NAMALWA (cell line): ENCODE measurements around the gene RIPK3.
"Not testable (repeated sequence)": the region's sequence is repeated elsewhere in the genome, so short reads cannot be mapped to it uniquely, and the experiment has no call there.

Experiments
- DNase-seq: peaks from one replicate; pipeline ENCODE4 v3.0.0-alpha.2; 2015; ENCODE audit warnings: low spot score

RIPK3 gene

DNA sequence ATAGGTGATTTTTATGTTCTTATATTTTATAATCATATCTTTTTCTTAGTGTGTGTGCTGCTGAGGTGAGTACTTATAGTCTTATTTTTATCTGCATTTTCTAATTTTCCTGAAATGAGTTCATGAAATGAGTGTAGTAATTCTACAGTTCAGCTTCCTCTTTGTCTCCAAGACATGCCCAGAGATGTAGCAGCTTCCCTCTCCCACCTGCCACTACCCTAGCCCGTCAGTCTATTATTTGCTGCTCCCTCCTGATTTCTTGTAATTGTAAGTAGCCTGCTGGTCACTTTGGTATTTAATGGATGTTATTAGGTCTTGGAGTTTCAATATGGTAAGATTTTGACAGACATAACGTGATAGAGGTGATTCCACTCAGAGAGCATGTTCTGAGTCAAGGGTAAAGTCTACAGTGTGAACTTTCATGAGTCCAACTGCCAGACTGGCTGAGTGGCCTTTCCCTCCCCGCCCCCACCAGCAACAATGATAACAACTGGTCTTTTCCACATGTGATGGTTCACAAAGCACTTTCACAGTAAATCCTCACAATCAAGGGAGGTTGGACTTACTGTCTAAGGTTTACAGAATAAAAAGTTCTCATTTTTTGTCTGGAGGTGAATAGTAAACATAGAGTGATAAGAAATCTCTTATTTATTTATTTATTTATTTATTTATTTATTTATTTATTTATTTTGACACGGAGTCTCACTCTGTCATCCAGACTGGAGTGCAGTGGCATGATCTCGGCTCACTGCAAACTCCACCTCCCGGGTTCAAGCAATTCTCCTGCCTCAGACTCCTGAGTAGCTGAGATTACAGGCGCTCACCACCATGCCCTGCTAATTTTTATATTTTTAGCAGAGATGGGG, 4.2 kb upstream of the RIPK3 start:
- no peak for DNase-seq

- no peak for DNase-seq
Measured at GRCh38 chr14:24342889-24343288, 3.1 kb upstream of the RIPK3 start.

- no peak for DNase-seq
Measured at GRCh38 chr14:24340606-24341005, 815 bp upstream of the RIPK3 start.

DNA sequence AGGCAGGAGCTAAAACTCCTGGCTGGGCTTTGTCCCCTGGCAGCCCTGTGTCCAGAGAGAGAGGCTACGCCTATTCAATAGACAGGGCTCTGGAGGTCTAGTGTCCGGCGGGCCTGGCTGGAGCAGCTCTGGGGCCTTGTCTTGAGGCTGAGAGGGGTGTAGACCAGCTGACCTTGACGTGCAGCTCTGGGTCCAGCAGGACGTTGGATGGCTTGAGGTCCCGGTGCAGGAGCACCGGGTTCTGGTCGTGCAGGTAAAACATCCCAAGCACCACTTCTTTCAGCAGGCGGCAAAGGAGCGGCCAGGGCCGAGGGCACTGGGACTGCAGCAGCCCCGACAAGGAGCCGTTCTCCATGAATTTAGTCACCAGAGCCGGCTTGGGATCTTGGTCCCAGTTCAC, 948 bp downstream of the RIPK3 start:
- DNase-seq: no peak

DNA sequence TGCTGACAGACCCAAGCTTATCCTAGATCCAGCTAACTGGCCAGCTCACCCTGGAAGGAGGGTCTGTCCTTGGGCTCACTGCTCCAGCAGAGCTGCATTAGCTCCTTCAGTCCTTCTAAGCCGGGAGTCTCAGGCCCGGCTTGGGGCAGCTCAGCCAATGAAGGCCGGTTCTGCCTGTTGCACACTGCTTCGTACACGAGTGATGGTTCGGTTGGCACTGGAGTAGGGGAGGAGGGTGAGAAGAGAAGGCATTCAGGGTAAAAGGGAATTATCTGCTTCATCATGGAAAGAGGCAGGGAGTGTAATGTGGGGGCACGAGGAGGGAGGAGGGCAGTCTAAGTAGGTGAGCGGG, 2.0 kb downstream of the RIPK3 start:
- no peak for DNase-seq

- DNase-seq: no peak
Measured at GRCh38 chr14:24337144-24337823, 2.5 kb downstream of the RIPK3 start.

DNA sequence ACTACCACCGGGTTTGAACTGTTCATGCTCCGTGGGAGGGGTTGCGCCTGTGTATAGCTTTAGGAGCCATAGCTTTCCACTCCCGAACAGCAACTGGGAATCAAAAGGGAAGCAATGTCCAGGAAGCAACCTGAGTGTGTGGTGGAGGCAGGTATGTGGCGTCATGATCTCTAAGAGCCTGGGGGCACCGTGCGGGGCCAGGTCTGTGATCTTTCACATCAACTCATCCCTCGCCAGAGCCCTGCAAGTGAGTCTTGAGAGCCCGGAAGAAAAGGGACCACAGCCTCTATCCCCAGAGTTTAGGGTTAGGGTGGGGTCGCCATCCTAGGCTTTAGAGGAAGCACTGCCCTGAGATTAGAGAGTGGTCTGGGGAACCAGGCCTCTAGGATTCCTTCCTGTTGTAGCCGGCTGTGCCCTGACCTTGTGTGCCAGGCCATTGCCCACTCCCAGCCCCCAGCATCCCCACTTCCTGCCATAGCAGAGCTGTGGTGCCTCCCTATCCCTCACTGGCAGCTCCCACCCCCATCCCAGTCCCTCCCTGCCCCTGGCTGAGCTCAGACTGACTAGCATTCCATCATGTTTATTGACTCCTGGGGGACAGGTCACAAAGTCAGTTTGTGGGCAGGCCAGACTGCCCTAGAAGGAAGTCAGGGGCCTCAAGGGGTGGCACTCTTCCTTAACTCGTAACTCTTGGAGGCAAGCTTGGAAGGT, 4.2 kb downstream of the RIPK3 start:
- DNase-seq: no peak

GRCh38 chr14:24334431-24335291, 5.1 kb downstream of the RIPK3 start, which contains the start of gene ADCY4:
Gene ADCY4, minus strand, starts transcription at chr14:24335071. Its CDS starts 419 bp downstream, at chr14:24334652.
- DNase-seq: no peak

- DNase-seq: peak; percentile 95
Measured at GRCh38 chr14:24332268-24332993, 7.4 kb downstream of the RIPK3 start.

DNA sequence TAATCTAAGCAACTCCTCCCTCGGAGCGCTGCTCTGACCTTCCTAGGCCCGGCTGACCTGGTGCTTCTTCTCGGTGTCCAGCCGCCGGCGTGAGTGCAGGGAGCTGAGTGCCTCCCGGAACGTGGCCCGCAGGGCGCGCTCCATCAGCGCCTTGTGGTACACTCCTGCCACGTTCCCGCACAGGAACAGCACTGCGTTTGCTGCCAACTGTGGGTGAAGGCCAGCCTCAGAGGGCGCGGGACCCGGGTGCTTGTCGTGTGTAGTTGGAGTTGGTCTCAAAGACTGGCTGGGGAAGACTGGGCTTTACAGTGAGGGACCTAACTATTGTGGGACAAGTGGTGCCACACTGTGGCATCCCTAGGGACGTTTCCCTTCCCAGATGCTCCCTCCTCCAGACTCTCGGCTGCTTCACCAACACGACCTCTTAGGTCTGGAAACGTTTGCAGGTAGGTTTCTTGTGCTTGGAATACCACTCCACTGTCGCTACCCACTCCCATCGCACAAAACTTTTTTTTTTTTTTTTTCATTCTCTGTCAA, 8.0 kb downstream of the RIPK3 start:
- DNase-seq: no peak

DNA sequence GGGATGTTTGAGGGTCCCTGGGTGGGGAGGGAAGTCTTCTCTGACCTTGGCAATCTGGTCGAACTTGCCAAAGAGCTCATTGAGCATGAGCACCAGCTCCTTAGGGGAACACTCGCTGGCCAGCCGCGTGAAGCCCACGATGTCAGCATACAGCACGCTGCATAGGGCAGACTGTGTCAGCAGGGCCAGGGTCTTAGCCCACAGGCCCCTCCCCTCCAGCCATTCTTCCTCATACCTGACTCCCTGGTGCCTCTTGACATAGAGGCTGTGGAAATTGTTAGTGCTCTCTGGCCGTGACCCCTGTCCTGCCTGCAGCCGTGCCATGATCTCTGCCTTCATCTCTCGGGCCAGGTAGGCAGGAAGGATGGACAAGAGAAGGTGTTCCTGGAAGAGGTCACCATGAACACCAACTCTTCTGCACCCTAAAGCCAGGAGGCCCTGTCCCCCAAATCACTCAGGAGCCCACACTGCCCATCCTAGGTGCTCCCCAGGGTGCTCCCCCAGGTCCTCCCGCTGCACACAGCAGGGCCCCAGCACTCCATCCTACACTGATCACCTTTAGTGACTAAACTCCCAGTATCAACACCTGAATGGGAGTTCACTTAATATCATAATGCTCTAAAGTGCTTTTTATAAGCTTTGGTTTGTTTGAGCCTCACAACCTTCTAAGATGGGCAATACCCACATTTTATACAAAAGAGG, 8.7 kb downstream of the RIPK3 start:
- no peak for DNase-seq

- no peak for DNase-seq
Measured at GRCh38 chr14:24329736-24330135, 10.1 kb downstream of the RIPK3 start.

DNA sequence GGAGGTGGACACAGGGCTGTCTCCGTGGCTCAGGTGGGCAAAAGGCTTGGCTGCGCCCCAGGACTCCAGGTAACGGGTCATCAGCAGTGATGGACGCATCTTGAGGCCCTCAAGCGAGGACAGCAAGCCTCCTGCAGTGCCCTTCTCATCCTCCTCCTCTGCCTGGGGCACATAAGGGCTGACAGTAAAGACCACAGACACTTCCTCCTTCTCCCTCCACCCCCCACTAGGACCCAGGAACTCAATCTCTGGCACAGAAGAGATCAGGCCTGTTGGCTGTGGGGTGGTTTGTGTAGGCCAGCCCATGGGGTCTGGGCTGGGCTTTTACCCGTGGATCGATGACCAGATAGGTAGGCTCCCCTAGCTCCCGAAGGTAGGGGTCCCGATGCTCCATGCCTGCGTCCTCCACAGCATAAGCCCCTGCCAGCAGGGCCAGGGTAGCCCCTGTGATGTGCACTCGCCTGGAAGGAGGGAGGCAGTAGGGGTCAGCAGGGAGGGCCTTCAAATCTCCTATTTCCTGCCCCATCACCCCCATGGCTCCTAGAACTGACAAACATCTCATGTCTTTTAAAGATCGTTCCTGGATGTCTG, 10.6 kb downstream of the RIPK3 start:
- no peak for DNase-seq

- DNase-seq: not testable (repeated sequence)
Measured at GRCh38 chr14:24327914-24328313, 11.9 kb downstream of the RIPK3 start.

DNA sequence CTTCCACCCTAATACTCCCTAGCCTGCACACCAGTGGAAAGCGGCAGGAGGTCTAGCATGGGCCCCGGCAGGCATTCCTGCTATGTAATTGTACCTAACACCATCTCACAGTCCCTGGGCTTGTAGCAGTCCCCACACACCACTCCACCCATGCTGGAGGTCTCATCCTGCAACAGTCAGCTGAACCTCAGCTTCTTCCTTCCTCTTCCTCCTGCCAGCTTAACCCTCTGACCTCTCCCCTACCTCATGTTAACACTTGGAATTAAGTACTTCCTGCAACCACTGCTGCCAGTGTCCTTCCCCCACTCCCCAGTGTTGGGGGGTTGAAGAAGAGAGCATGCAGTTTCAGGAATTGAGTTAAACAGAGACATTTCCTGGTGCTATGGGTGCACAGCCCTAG, 12.5 kb downstream of the RIPK3 start:
- no peak for DNase-seq

- DNase-seq: no peak
Measured at GRCh38 chr14:24325963-24326362, 13.8 kb downstream of the RIPK3 start.

GRCh38 chr14:24325041-24325530, 14.7 kb downstream of the RIPK3 start:
- no peak for DNase-seq

DNA sequence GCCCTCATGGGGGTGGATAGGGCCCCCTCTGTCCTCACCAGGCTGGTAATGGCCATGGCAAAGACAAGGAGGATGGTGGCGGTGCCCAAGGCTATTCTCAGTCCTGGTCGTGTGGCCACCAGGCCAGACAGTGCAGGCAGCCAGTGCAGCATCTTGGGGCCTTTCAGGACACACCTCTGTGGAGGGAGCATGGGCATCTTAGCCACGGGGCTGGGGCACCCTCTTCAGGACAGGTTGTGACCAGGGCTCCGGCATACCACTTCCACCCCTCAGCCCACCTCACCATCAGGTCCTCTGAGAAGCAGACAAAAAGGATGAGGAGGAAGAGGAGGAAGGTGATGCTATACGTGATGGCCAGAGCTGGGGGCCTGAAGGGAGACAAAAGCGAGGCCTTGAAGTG, 15.8 kb downstream of the RIPK3 start:
- no peak for DNase-seq

GRCh38 chr14:24323341-24323740, 16.4 kb downstream of the RIPK3 start:
- DNase-seq: no peak

DNA sequence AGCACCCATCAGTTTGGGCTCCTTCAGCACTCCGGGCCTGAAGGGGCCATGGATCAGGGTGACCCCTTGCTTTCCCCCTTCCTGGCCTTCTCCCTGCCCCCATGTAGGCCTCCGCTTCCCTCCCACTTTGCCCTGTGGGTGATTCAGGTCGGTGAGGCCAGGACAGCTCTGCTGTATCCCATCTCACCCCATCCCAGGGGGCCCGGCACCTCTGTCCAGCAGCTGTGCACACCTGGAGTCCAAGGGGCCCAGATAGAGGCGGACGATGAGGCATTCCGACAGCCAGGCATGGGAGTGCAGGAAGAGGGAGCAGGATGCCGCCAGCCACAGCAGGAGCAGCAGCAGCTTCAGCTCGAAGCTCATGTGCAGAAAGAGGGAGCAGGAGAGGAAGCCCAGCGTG, 17.1 kb downstream of the RIPK3 start:
- no peak for DNase-seq
